NCI-H2227 (cell line): ENCODE data around the gene OR10H2.
"Not testable (repeated sequence)": the region's sequence is repeated elsewhere in the genome, so short reads cannot be mapped to it uniquely, and the experiment has no call there.

Source experiments
- DNase-seq: peaks from one replicate; lab custom pipeline; 2025; ENCODE audit not compliant: unreplicated experiment; lab: John Stamatoyannopoulos, UW

The OR10H2 gene

GRCh38 chr19:15759962-15760565 lies 32.2 kb downstream of the OR10H2 start:
- no peak for DNase-seq

- DNase-seq, result no peak
Measured at GRCh38 chr19:15769586-15769985, 41.8 kb downstream of the OR10H2 start.

- DNase-seq, result not testable (repeated sequence)
Measured at GRCh38 chr19:15774159-15774558, 46.3 kb downstream of the OR10H2 start.

- DNase-seq, result no peak
Measured at GRCh38 chr19:15775249-15775648, 47.4 kb downstream of the OR10H2 start.

- no peak for DNase-seq
Measured at GRCh38 chr19:15776264-15776663, 48.4 kb downstream of the OR10H2 start.

GRCh38 chr19:15776991-15777970 lies 49.5 kb downstream of the OR10H2 start:
- no peak for DNase-seq
